ENCODE results near the gene TIMP2.
"Not testable (repeated sequence)": the region's sequence is repeated elsewhere in the genome, so short reads cannot be mapped to it uniquely, and the experiment has no call there.

TIMP2 gene

DNA sequence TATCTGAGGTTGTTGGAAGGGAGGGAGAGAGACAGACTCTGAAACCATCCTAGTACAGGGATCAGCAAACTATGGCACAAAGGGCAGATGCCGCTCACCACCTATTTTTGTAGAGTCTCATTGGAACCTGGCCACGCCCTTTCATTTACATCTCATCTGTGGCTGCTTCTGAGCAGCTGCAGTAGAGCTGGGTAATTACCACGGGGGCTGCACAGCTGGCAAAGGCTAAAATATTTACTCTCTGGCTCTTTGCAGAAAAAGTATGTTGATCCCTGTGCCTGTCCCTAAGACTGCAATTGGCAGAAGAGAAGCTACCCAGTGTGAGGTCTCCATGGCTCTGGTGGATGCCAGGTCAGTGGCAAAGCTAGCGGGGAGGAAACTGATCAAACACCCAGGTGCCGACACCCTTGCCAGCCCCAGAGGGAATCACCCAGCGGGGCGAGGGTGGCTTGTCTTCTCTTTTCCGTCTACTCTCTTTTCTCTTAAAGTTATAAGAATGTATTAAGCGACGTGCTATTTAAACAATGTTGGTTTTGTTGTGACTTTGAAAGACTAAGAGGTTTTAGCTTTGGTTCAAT, 36.2 kb downstream of the TIMP2 start:
- DNase-seq (ENCODE audit: low read depth), result no peak

DNA sequence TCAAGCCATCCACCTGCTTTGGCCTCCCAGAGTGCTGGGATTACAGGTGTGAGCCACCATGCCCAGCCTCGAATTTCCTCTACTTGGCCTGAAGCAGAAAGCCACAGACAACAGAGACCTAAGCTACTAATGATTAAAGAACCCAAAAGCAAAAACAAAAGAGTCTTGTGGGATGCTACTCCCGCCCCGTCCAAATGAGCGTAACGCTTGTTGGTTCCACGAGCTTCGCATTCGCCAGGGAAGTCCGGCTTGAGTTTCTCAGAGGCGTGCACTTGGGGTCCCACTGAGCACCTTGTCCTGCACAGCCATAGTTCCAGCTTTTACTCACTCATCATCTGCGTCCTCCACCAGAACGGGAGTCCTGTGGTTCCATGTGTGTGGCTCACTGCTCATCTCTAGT, 38.2 kb downstream of the TIMP2 start:
- no peak for DNase-seq (ENCODE audit: low read depth)

DNA sequence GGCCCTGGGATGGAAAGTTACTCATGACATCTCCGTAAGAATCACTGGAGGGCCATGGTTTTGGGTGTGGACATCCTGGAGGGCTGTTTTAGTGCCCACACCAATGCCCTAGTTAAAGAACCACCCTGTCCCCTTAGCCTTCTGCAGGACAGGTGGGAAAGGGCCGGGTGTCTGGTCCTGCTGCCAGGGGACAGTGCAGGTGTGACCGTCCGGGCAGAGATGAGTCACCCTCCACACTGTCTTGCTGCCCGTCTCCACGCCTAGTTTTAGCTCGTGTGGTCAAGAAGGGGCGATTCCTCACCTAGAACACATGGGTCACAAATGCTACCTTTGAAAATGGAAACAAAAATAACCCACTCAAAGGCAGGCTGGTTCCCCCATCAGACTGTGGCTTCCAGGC, 39.2 kb downstream of the TIMP2 start:
- no peak for DNase-seq (ENCODE audit: low read depth)

DNA sequence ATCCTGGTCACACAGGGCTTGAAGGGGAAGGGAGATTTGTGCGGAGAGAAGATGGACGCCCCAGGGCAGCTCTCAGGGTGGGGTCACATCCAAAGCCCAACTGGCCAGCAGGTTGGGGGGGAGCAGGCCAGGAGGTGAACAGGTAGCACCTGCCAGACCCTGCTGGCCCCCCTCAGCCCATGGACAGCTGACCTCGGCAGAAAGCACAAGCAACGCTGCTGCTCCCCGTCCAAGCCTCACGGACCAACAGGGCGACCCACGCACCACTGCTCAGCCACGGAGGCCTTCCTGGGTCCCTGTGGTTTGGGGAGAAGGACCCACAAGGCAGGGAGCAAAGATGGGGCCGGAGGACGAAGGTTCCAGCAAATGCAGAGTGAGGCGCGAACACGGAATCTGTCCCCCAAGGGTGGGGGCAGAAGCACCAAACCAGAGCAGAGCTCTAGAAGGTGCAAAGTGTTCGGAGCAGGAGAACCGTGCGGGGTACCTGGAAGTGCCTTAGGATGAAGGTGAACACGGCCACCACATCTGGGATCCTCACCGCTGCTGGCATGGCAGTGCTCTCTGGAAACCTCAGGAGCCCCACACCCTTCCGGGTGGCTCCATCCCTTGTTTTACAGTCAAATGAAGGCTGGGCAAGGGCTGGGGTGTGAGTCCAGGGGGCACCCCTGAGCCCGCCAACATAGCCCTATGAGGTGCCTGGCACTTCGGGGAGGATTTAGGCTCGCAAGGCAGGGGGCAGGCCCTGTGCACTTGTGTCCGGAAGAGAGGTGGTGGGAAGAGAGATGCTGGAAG, 40.1 kb downstream of the TIMP2 start:
- DNase-seq (ENCODE audit: low read depth), result no peak

DNA sequence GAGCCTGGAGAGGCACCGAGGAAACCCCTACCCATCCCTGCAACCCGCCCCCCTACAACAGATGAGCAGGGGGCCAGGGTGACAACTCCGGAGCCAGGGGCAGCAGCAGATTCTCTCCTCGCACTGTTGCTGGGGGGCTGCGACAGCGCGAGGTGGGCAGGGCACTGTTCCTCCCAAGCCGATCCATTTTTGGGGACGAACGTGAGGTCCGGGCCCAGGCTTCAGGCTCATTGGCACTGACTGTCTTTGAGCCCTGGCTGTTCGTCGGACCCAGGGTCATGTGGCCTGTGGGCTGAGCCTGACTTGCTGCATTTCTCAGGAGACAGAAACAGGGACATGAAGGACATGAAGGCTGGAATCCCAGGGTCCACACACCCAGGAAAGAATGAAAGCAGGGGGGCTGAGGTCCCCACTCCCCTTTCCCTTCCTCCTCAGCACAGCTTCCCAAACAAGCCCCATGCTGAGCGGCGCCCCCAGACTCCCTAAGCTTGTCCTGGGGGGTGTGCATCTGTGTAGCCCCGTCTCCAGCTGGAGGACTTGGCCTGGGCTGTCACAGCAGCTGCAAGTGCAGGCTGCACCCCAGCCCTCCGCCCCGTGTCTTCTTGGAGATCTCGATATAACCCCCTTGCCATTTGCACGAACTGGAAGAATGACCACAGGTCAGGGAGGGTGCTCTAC, 40.9 kb downstream of the TIMP2 start:
- no peak for DNase-seq (ENCODE audit: low read depth)

DNA sequence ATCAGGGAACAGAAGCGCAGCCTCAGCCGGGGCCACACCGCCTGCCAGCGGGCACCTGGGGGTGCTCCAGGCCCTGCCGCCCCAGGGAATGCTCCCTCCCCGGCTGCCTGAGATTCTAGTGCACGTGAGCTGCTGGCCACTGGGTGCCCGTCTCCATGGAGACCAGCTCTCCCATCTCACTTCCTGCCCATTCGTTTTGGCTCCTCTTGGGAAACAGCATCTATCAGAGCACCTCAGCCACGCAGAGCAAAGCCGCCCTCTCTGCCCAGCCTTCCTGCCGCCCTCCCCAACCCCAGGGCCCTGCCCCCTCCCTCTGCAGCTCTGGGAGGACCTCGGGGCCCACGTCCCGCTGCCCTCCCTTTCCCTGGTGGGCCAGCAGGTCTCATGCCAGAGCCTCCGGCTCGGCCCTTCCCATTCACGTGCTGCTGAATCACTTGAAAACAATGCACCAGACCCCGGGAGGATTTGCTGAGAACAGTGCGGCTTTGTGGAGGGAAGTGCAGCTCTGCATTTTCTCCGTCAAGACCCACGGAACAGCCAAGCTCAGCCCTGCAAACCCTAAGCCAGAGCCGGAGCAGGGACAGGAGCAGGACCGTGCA, 41.6 kb downstream of the TIMP2 start:
- no peak for DNase-seq (ENCODE audit: low read depth)

DNA sequence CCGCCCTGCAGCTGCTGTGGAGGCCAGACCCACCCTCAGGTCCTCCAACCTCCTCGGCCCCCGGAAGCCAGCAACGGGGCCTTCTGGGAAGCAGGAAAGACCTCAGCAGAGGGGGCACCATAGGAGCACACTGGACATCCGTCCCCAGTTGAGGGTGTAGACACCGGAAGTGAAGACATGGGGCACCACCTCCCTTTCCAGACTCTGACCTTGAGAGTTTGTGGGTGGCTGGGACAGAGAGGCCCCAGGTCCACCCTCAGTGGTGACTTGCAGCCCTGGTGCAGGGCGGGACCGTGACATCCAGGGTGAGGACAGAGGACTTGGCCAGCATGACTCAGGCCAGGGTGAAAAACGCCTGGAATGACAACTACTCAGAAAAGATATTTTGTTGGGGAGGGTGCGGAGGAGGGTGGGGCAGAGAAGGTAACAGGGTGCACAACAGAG, 42.1 kb downstream of the TIMP2 start:
- DNase-seq (ENCODE audit: low read depth), result no peak

DNA sequence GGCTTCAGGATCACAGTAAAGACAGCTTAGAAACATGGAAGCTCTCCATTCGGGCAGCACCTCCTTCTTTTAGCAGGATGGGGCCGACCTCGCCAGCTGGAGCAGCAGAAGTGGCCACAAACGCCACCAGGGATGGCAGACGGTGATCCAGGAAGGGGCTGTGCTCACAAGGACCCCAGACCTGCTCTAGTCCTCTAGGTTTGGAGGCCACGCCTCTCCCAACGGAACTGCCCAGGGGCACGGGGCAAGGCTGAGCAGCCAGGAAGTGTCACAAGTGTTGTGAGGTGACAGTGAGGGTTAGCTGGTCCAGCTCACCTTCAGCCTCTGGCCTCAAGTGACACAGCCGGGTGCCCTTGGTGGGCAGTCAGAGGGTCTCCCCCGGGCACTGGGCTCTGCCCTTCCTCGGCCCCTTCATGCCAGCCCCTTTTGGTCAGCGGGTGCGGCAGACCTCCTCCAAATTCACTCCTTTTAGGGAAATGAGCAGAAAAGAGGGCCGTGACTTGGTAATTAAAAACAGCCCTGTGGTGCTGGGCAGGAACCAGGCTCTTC, 42.6 kb downstream of the TIMP2 start:
- DNase-seq (ENCODE audit: low read depth), result no peak

DNA sequence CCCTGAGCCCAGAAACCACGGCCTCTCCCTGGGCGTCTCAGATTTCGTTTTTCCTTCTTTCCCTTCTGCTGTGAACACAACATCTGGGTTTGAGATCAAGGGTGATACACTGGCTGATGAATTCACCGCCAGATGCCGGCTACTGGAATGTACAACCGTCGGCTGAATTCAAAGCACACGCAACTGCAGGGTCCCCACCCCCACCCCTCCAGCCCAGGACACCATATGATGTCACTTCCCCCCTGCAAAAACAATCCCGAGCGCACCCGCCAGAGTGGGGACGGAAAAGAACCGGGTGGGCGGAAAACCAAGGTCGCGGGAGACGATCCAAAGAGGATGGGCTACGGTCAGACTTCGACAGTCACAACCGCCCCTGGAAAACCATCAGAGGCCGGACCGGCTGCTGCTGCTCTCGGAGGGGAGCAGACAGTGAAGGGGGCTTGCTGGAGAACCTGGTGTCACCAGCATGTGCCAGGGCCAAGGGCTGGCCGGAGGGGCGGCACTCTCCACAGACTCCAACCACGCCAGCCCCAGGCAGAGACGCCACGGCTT, 45.5 kb downstream of the TIMP2 start:
- DNase-seq (ENCODE audit: low read depth), result no peak

DNA sequence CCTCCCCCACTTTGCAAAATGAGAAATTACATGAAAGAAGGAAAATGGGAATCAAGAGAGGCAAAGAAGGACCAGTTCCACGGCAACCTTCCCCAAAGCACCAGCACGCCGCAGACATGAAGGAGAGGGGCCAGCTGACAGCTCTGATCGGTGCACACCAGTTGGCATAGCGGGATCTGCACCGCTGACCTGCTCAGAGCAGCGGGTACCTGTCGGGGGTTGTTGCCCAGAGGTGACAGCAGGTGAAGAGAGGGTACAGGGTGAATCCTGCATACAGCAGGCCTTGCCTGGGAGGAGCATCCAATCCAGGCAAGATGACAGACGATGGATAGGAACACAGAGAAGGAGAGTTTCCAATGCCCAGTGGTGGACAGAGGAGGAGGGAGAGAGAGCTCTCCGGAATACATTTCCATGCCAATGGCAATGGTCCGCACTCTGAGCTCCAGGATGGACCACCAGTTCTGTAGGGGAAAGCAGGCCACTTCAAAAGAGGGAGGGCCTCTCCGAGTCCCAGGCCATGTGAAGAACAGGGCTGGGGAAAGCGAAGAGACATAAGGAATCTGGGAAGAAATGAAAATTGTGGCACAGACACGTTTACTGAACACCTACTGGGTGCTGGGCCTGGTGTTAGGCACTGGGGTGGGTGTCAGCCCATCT, 46.2 kb downstream of the TIMP2 start:
- DNase-seq (ENCODE audit: low read depth), result no peak

DNA sequence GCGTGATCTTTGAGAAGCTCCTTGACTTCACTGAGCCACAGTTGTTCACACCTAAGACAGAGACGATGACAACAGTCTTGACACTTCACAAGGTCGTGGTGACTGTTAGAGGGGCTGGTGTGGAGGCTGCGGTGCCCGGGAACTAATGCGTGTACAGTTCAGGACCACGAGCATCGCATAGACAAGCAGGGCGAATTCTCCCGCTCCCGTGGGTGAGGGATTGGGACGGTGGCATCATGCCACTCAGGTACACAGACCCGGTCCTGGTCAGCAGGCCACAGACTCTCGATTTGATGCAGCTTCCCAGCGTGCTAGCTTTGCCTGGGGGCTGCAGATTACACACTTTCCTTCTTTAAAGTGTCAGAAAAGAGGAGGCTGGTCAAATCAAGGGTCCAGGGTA, 46.9 kb downstream of the TIMP2 start:
- DNase-seq (ENCODE audit: low read depth), result no peak

DNA sequence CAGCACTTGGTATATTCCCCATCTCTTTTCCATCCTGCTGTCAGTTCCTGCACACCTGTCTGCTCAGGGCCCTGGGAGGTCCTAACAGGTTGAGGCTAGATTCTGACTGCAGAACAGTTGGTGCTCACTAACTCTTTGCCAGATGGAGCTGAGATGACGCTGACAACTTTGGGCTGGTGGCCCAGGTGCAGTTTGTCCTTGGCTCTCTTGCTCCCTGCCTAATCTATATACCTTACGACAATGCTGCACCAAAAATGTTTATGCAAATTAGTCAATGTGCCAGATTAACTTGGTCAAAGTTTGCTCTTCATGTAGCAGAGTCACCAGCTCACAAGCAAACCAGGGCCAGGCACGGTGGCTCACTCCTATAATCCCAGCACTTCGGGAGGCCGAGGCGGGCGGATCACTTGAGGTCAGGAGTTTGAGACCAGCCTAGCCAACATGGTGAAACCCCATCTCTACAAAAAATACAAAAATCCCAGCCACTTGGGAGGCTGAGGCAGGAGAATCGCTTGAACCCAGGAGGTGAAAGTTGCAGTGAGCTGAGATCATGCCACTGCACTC, 48.2 kb downstream of the TIMP2 start:
- not testable (repeated sequence) for DNase-seq (ENCODE audit: low read depth)

DNA sequence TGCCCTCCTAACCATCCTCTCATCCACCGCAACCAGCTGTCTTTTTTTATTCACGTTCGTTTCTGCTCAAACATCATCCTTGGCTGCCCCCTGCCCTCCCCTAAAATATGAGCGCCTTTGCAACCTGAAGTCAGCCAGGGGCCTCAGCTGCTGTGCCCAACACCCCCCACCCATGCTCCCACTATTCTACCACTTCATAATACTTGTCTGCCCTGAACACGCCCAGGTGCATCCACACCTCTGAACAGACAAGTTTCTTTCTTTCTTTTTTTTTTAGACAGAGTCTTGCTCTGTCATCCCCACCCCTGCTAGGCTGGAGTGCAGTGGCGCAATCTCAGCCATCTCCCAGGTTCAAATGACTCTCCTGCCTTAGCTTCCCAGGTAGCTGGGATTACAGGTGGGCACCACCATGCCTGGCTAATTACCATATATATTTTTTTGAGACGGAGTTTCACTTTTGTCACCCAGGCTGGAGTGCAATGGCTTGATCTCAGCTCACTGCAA, 49.0 kb downstream of the TIMP2 start:
- DNase-seq (ENCODE audit: low read depth), result no peak

DNA sequence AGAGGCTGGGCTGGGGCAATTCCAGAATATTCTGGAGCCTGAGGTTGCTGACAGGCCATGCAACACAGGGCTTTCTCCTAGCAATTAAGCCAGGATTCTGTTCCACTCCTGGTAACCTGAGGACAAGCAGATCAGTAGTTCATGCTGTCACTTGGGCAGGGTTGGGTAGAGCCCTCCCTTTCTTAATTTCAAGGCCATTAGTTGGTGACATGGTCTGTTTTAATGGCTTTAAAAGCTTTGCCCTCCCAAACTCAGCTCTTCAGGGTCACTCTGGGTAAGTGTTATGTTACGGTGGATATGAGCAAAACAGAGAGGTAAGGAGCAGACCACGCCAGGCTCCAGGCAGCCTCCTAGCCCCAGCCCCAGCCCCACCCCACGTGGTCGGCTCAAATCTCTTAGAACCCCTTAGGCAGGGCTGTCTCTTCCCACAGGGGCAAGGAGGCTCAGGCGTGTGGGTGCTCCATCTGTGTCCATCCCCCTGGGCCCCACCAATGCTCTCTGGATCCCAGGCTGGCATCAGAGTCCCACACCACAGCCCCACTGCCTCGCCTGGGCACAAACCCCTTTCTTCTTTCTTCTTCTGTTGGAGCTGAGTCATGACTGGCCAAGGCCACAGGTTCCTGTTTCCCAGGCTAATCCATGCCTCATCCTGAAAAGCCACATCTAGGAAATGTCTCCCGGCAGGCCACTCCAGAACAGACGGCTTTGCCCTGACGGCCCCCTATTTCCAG, 49.7 kb downstream of the TIMP2 start:
- no peak for DNase-seq (ENCODE audit: low read depth)

DNA sequence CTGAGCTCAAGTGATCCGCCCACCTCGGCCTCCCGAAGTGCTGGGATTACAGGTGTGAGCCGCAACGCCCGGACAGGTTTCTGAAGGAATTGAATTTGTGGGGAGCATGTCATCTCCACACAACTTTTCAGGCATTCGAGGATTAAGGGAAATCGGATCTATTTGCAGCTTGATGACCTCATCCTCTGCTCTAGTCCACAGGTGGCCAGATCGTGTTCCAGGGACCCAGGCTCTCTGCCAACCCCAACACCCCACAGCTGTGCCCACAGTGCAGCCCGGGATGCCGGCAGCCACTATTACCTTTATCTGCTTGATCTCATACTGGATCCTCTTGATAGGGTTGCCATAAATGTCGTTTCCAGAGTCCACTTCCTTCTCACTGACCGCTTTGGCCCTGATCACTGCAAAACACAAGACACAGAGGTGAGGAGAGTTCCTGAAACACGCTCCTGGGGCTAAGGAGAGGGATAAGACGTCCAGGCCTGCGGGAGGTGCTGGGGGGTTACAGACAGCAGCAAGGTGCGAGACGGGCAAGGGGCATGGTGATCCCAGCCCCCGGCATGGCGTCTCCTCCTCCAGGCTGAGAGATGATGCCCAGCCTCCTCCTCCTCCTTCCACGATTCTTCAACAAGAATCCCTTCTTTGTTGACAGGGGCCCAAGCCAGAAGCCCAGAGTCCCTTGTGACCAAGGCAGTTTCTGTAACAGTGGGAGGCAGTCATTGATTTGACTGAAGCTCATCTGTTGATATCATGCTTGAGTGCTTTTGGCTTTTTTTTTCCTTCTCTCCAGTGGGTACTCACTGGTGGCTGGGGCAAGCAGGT, 51.5 kb downstream of the TIMP2 start:
- no peak for DNase-seq (ENCODE audit: low read depth)

DNA sequence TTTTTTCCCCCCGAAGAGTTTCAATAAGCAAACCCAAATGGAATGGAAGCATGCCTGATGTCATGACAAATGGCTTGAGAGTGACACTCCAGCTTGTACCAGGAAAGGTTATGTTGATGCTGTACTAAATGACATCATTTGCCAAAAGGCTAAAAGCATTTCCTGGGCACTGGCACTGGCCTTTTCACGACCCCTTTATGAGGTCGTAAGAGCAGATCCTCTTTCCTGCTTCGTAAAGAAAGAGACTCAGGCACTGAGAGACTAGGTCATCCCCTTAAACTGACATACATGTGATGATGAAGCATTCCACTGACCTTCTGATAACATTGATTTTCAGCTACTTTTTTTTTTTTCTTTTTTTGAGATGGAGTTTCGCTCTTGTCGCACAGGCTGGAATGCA, 52.7 kb downstream of the TIMP2 start:
- DNase-seq (ENCODE audit: low read depth), result no peak

DNA sequence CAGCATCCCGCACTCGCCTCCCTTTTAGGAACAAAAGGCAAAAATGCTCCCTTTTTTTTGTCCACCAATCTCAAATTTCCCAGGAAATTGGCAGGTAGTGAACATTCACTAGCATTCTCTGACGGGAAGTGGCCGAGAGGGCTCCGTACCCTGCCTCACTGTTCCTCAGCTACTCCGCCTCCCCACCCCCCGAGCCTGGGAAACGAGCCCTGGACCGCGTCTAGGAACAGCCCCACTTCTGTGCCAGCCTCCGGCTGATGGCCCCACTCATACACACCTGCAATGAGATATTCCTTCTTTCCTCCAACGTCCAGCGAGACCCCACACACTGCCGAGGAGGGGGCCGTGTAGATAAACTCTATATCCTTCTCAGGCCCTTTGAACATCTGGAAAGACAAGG, 54.6 kb downstream of the TIMP2 start:
- no peak for DNase-seq (ENCODE audit: low read depth)

DNA sequence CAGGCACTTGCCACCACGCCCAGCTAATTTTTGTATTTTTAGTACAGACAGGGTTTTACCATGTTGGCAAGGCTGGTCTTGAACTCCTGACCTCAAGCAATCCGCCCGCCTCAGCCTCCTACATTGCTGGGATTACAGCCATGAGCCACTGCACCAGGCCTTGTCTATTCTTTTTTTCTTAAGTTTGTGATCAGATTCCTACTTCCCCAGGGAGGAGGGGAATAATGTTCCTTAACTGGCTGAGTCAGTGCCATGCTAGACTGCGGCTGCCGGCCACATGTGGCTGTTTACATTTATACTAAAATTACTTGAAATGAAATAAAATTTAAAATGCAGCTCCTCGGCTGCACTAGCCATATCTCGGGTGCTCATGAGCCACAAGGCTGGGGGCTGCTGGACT, 56.8 kb downstream of the TIMP2 start:
- no peak for DNase-seq (ENCODE audit: low read depth)

DNA sequence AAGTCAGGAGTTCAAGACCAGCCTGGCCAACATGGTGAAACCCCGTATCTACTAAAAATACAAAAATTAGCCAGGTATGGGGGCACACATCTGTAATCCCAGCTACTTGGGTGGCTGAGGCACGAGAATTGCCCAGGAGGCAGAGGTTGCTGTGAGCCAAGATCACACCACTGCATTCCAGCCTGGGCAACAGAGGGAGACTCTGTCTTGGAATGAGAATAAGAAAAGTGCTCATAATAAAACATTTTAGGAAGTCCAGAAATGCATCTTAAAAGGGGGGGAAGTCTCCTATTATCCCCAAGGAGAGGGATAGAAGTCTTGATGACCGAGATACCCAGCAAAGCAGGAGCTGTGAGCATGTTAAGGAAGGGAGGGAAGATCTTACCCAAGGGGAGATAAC, 58.1 kb downstream of the TIMP2 start:
- DNase-seq (ENCODE audit: low read depth), result not testable (repeated sequence)
